HG03135 (cell line): ENCODE measurements around the gene KRTAP22-2.

ENCODE experiments used
- ATAC-seq: cut with Tn5 transposase; IDR thresholded peaks from one replicate; pipeline ENCODE4 v1.9.1; 2021; ENCODE audit warnings: mild to moderate bottlenecking, moderate library complexity; ENCODE audit not compliant: unreplicated experiment

KRTAP22-2 gene

DNA sequence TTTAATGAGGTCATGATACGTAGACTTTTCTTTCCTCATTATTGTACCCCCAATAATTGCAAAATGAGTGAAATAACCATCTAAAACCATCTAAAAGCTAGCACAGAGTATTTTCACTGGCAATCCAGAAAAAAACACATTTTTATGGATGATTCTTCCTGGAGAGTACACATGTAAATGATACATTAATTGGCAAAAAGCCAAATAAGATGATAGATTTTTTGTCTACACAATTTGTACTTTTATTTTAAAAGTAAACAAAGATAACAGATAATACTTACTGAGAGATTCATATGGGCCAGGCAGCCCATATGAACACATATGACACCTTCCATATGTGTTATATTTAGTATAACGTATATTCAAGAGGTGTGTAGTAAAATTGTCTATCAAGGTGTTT is 26.6 kb downstream of the KRTAP22-2 start:
- no peak for ATAC-seq

DNA sequence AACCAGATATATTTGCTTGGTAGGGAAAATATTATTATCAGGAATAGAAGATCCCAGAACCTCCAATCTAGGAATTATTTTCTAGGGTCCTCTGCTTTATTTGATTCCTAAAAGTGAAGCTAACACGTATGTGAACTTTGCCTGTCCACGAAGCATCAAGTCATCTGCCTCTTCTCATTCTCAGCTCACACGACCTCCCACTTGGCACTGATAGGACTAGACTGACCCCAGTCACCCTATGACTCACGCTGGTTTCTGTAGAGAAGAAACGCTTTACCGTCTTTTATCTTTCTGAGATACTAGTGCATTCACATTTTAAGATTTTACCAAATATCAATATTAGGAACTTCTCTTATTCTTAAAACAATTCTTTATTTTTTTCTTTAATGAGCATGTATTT is 27.1 kb downstream of the KRTAP22-2 start:
- ATAC-seq = no peak

DNA sequence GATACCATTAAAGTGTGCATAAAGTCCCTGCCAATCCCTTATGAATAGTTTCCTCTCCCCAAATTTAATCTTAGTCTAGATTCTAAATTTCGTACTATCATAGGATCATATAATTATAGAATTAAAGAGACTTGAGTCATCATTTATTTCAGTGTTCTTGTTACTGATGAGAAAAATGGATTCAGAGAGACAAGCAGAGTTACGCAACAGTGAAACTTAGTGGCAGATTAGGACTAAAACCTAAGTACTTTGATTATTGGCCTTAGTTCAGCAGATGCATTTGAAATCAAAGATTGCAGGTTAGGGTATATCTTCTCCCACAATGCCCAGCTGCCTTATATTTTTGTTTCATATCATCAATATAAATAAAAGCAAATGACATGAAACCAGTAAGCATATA is 28.2 kb downstream of the KRTAP22-2 start:
- ATAC-seq = no peak

DNA sequence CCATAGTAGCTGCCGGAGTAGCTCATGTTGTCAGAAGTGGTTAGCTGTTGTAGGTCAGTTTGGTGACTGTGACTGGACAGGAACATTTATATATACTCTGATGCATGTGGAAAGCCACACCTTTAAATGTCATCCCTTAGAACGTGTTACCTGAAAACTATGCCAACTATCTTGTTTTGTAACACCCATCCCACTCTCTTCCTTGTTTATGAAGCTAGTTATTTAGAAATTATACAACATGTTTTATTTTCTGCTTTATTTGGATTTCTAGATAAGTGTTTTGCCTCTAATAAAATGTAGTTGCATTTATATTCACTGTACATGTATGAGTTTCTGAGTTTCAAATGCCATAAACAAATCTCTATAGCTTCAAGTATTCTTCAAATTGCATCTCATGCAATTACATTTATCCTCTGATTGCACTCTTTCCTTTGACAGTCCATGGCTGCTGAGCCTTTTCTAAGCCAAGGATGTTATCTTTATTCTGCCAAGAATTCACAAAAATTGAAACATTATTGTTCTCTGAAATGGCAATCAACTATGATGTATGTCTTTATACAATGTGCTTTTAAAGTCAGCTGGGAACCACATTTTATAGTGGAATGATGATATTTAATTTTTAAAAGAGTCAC is 28.8 kb downstream of the KRTAP22-2 start, which contains the start of gene KRTAP19-7:
Gene KRTAP19-7, minus strand, starts transcription at position 51 of the 632 bp plus-strand sequence. Its CDS starts 25 bp downstream, at position 26.
- no peak for ATAC-seq

DNA sequence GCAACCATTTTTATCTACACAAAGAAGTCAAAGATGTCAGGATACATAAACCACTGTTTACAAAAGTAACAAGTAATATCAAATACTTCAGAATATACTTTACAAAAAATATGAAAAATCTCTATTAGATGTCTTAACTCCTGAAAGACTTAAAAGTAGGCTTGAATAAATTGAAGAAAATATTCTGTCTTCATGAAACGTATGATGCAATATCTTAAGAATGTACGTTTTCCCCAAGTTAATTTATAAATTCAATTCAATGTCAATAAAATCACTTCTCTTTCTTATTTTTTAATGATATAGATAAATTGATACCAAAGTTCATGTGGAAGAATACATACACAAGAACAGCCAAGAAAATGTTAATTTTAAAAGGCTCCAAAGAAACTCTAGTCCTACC is 35.1 kb downstream of the KRTAP22-2 start:
- no peak for ATAC-seq

DNA sequence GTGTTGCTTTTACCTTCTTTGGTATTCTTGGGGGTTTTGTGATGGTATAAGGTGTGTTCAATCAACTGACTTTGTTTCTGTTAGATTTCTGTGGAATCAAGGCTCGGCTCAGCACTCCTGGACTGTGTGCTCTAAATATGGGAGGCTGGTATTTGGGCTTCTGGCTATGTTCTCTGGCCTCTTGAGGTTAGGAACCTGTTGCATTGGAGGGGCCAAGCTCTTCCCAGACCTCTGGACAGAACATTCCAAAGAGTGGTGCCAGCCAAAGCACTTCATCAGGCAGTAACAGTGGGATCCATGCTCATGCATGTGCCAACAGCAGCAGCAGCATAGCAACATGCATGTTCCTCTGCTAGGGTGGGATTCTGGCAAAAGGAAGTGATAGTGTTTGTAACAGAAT is 37.4 kb downstream of the KRTAP22-2 start:
- no peak for ATAC-seq

DNA sequence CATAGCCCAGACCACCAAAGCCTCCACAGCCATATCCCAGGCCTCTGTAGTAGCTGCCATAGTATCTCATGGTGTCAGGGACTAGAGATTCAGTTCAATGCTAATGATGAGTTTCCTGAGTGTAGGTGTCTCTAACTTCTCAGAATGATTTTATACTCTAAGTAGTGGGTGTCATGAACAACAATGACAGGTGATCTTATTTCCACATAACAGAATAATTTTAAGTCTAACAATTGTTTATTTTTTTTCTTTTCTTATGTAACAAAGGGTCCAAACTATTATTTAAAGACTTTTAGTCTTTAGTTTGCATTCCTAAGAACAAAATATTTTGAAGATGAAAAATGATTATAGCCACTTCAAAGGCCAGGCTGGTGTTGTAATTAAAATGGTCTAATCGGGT is 48.4 kb downstream of the KRTAP22-2 start, which contains the start of gene KRTAP19-6:
Gene KRTAP19-6, minus strand, starts transcription at position 101 of the 400 bp plus-strand sequence. Its CDS starts 31 bp downstream, at position 70.
- ATAC-seq = no peak
